ENCODE results near the gene RGP1.

- TF ChIP-seq CTCF (IDR thresholded peaks at IDR 0.05): no peak
- TF ChIP-seq POLR2A (IDR thresholded peaks at IDR 0.05): no peak
Measured at GRCh38 chr9:35743452-35743851, 5.6 kb upstream of the RGP1 start.

Data from prostate gland (tissue), 2 donors.